B cell (primary cell): Measurements from ENCODE around the gene PPIP5K2. TPM values are rescaled to one million over a fixed set of nuclear protein-coding genes. Genes with fewer than 3 reads are reported as not detected.

Experiments
- ATAC-seq: fragments of 200-7000 bp; cut with Tn5 transposase; one replicate; pipeline ENCODE4 v1.10.0; 2021; ENCODE audit warnings: low read depth, mild to moderate bottlenecking, moderate number of reproducible peaks, moderate library complexity
- CTCF ChIA-PET: fragments of 350-600 bp; sonication (Branson Sonifier 250); formaldehyde crosslinking; loops from one replicate; lab custom pipeline; 2021; ENCODE audit warnings: antibody characterized with exemption, inconsistent platforms; lab: Charles Lee
- POLR2A ChIA-PET: fragments of 350-600 bp; sonication (Branson Sonifier 250); formaldehyde crosslinking; loops from one replicate; lab custom pipeline; 2021; ENCODE audit warnings: antibody characterized with exemption; lab: Charles Lee
- DNase-seq: peaks from one replicate; pipeline ENCODE4 v3.0.0; 2013
- H2AFZ ChIP-seq: 2 replicates; pipeline ENCODE4 v1.6.1; 2012; ENCODE audit warnings: mild to moderate bottlenecking, low read depth, low read length; ENCODE audit not compliant: insufficient read depth, poor library complexity, severe bottlenecking
- H3K27ac ChIP-seq, 2 donors: 1 replicate in 1 of 2; 2 replicates in 1 of 2; pipeline ENCODE4 v1.5.1; 2012 to 2013; ENCODE audit warnings: low read length in 2 of 2, mild to moderate bottlenecking in 2 of 2, moderate library complexity in 1 of 2
- H3K27me3 ChIP-seq, 4 experiments: fragments of 200-600 bp in 1 of 4; sonication (generic) in 1 of 4; replicated peaks in 1 of 4; 1 replicate in 2 of 4; 2 replicates in 2 of 4; pipeline versions ENCODE4 v1.6.1 to v1.7.0; 2013 to 2016; ENCODE audit warnings: low read length in 3 of 4, mild to moderate bottlenecking in 2 of 4, mixed read lengths in 1 of 4, moderate library complexity in 1 of 4; ENCODE audit not compliant: insufficient read depth in 4 of 4, control insufficient read depth in 3 of 4; ENCODE audit errors: control extremely low read depth in 1 of 4
- H3K36me3 ChIP-seq, 2 experiments: replicated peaks in 1 of 2; 1 replicate in 1 of 2; 2 replicates in 1 of 2; pipeline versions ENCODE4 v1.6.1 to v1.7.1; 2013; ENCODE audit warnings: low read length in 1 of 2; ENCODE audit not compliant: insufficient read depth in 2 of 2, control insufficient read depth in 1 of 2; ENCODE audit errors: control extremely low read depth in 1 of 2, extremely low read depth in 1 of 2
- H3K4me1 ChIP-seq, 2 donors: fragments of 200-600 bp in 1 of 2; sonication (generic) in 1 of 2; 1 replicate in 1 of 2; 2 replicates in 1 of 2; pipeline versions ENCODE4 v1.5.1 to v1.6.1; 2013 to 2017; ENCODE audit warnings: low read length in 2 of 2; ENCODE audit not compliant: control insufficient read depth in 2 of 2, insufficient read depth in 2 of 2
- H3K4me2 ChIP-seq: replicated peaks from 2 replicates; pipeline ENCODE3; 2012; ENCODE audit warnings: mild to moderate bottlenecking, low read depth, low read length; ENCODE audit not compliant: poor library complexity, severe bottlenecking
- H3K4me3 ChIP-seq, 5 experiments: fragments of 200-600 bp in 1 of 5; sonication (generic) in 1 of 5; 1 replicate in 3 of 5; 2 replicates in 2 of 5; pipeline versions ENCODE4 v1.5.1 to v1.7.0; 2011 to 2016; ENCODE audit warnings: low read length in 4 of 5, mild to moderate bottlenecking in 4 of 5, low read depth in 2 of 5, control low read depth in 1 of 5, moderate library complexity in 1 of 5; ENCODE audit not compliant: insufficient read depth in 1 of 5; ENCODE audit errors: control extremely low read depth in 1 of 5, extremely low read depth in 1 of 5
- H3K79me2 ChIP-seq: fragments of 200-600 bp; sonication (generic); one replicate; pipeline ENCODE4 v1.6.0; 2016; ENCODE audit warnings: low read length; ENCODE audit not compliant: control insufficient read depth, insufficient read depth
- H3K9ac ChIP-seq: fragments of 200-600 bp; sonication (generic); 2 replicates; pipeline ENCODE4 v1.6.1; 2017; ENCODE audit warnings: mild to moderate bottlenecking, low read length, moderate library complexity
- H3K9me3 ChIP-seq, 3 donors: one replicate each; pipeline versions ENCODE4 v1.6.1 to v1.7.1; 2013; ENCODE audit warnings: low read length in 2 of 3; ENCODE audit not compliant: control insufficient read depth in 2 of 3, insufficient read depth in 1 of 3; ENCODE audit errors: control extremely low read depth in 1 of 3
- H4K20me1 ChIP-seq: 2 replicates; pipeline ENCODE4 v1.6.0; 2012; ENCODE audit warnings: mild to moderate bottlenecking, low read length; ENCODE audit not compliant: insufficient read depth, control insufficient read depth, poor library complexity, severe bottlenecking
- H3K27ac Mint-ChIP-seq: one replicate; pipeline ENCODE4 v1.8.0; 2021; ENCODE audit warnings: mixed read lengths
- H3K27me3 Mint-ChIP-seq: one replicate; pipeline ENCODE4 v1.8.0; 2021; ENCODE audit warnings: mixed read lengths
- H3K4me1 Mint-ChIP-seq: one replicate; pipeline ENCODE4 v1.8.0; 2021; ENCODE audit warnings: mixed read lengths
- H3K4me3 Mint-ChIP-seq: one replicate; pipeline ENCODE4 v1.8.0; 2021; ENCODE audit warnings: mixed read lengths
- H3K9me3 Mint-ChIP-seq: one replicate; pipeline ENCODE4 v1.8.0; 2022; ENCODE audit warnings: mixed read lengths; ENCODE audit not compliant: insufficient read depth
- CTCF ChIP-seq: fragments of 200-600 bp; IDR thresholded peaks from one replicate; pipeline ENCODE4 v1.8.0; 2022; ENCODE audit warnings: antibody characterized with exemption, mild to moderate bottlenecking
- EZH2 ChIP-seq: IDR thresholded peaks from 2 replicates; pipeline ENCODE4 v1.6.1; 2012; ENCODE audit warnings: borderline replicate concordance, low read depth, mild to moderate bottlenecking, moderate library complexity, low read length; ENCODE audit not compliant: insufficient read depth, poor library complexity, severe bottlenecking
- WGBS: methylation state at CpG from one replicate; pipeline ENCODE4 v1.1.5; 2013; ENCODE audit warnings: missing lambda C conversion rate; ENCODE audit not compliant: insufficient coverage; 5-methylcytosine and 5-hydroxymethylcytosine counted together
- intact Hi-C: fragments of 100-400 bp; cut with micrococcal nuclease; formaldehyde crosslinking; loops from one replicate; pipeline ENCODE4 v1.10.0; 2022
- polyA plus RNA-seq: library from polyadenylated mRNA; depleted of rRNA; stranded (reverse); fragments of >200 nt; gene quantifications from 2 replicates; pipeline ENCODE4 v1.2.3, GENCODE V29; 2012
- total RNA-seq, 2 donors: library from RNA; stranded (reverse); fragments of 120-200 nt in 1 of 2; gene quantifications; 1 replicate in 1 of 2; 2 replicates in 1 of 2; pipeline versions ENCODE4 v1.2.3 to v1.2.4, GENCODE V29; 2013 to 2022

PPIP5K2 gene
- total and polyA plus RNA-seq, 2 donors (not counting 1 experiment from before 2014, with no cell fraction given): 14.5 to 80.5 TPM

GRCh38 chr5:103109277-103109676, 10.8 kb upstream of the PPIP5K2 start:
- Mint-ChIP-seq H3K4me3 (no peak overlapping the region), H3K4me1 (peaks cover 32% of the 10 kb centered on the region), H3K27me3 (no peaks in the 10 kb centered on the region), H3K9me3 (peaks cover 3% of the 10 kb centered on the region), H3K27ac (no peak overlapping the region)
- no peaks in the 10 kb centered on the region for H3K27me3 ChIP-seq
- ATAC-seq (no peak), DNase-seq (no peak)
- TF ChIP-seq CTCF (no peak), EZH2 (no peak)
- H3K79me2 ChIP-seq: peaks cover 20% of the 10 kb centered on the region
- peaks cover 5 to 12% of the 10 kb centered on the region in 2 donors for H3K4me1 ChIP-seq
- H3K9ac ChIP-seq: no peak overlapping the region
- peaks cover 0 to 2% (median 0%) of the 10 kb centered on the region in 3 donors for H3K9me3 ChIP-seq
- H3K27ac ChIP-seq: no peak overlapping the region
- H4K20me1 ChIP-seq: no peaks in the 10 kb centered on the region
- no peak overlapping the region for H3K4me2 ChIP-seq
- ChIA-PET CTCF (interaction anchor here (1.0 to 1.1 kb wide), 2 partner anchors 11 to 31 kb away, joined by 3 read pairs; partner anchors contain the start of genes GIN1 and PPIP5K2), POLR2A (no interaction called here)
- no peak overlapping the region for H3K4me3 ChIP-seq
- H2AFZ ChIP-seq: no peak overlapping the region
- H3K36me3 ChIP-seq: peaks cover 4% of the 10 kb centered on the region in 2 experiments
- intact Hi-C loops: no loop called here
- no CpG with 5 or more reads among the region's 1 CpG for WGBS

GRCh38 chr5:103110403-103110802, 9.7 kb upstream of the PPIP5K2 start:
- Histone ChIP-seq H3K4me1 (peaks cover 5 to 12% of the 10 kb centered on the region in 2 donors), H3K4me2 (no peak overlapping the region), H3K36me3 (no peaks in the 10 kb centered on the region), H2AFZ (no peak overlapping the region), H3K4me3 (no peak overlapping the region), H3K79me2 (peaks cover 31% of the 10 kb centered on the region), H4K20me1 (no peaks in the 10 kb centered on the region), H3K27ac (no peak overlapping the region), H3K27me3 (no peaks in the 10 kb centered on the region), H3K9me3 (peaks cover 0 to 2% (median 0%) of the 10 kb centered on the region in 3 donors), H3K9ac (no peak overlapping the region)
- no peak for DNase-seq
- ChIA-PET CTCF (no interaction called here), POLR2A (no interaction called here)
- Mint-ChIP-seq H3K4me3 (no peak overlapping the region), H3K9me3 (peaks cover 3% of the 10 kb centered on the region), H3K27me3 (no peaks in the 10 kb centered on the region), H3K4me1 (peaks cover 39% of the 10 kb centered on the region), H3K27ac (no peak overlapping the region)
- TF ChIP-seq CTCF: no peak
- ATAC-seq: no peak
- WGBS: no CpG with 5 or more reads among the region's 2 CpGs
- intact Hi-C loops: loop anchor here (10.0 kb wide), 1 partner anchor 454 kb away; the partner anchor contains the start of gene NUDT12
